Measurements from ENCODE around the gene COX7A2.

The COX7A2 gene, protein sequence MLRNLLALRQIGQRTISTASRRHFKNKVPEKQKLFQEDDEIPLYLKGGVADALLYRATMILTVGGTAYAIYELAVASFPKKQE

GRCh38 chr6:75243333-75244062 is at the start of gene COX7A2:
Gene COX7A2, minus strand, starts transcription at chr6:75243801. Its CDS starts 67 bp downstream, at chr6:75243734.
- peak; percentile 79 for DNase-seq

GRCh38 chr6:75292555-75292954 is 49.0 kb upstream of the COX7A2 start:
- DNase-seq = no peak

DNA sequence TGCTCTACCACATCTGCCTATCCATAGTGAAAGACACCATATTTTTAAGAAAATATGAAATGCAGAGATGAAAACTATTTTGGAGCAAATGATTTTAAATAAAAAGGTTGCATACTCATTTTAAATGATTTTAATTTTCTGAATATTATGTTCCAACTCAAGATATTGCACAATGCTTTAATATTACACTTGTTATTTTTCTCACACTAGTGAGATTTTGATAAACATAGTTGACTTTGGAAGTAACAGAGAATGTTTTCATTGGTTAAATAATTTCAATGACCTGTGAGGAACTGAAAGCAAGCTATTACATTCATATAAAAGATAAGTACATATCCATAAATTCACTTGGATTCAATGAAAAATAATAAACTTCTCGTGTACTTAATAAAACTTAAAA is 48.1 kb upstream of the COX7A2 start:
- no peak for DNase-seq

DNA sequence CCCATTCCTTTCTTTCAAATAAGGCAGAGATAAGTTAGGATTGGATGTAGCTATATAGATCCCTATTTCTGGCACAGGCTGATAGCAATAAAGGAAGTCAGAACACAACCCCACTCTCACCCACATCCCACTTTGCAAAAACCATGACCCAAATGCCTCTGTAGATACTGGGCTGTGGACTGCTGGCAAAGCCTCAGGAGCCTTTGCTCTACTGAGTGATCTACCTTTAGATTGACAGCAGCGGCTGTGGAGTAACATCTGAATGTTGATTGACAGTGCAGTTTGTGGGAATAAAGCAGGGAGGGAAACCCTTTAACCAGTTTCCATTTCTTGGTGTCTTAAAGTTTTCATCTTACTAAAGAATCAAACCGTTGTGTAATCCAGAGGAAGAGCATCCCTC is 47.7 kb upstream of the COX7A2 start:
- DNase-seq = no peak

- no peak for DNase-seq
Measured at GRCh38 chr6:75290136-75290945, 46.7 kb upstream of the COX7A2 start.

DNA sequence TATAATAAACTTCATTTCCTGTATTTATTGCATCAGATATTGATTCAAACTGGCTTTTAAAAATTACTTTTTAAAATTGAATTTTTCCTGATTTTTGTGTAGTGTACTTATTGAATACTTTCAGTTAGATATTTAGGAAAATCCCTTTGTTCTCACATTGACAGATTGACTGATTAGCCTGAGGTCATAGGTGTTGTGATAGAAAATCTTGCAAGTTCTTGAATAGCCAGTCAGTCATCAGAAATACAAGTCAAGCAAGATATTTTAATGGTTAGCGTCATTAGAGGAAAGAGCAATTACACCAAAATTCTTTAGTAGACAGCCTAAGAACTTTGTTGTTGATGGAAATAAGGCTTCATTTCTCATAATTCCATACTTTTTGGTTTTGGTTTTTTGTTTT is 44.4 kb upstream of the COX7A2 start:
- DNase-seq = no peak

DNA sequence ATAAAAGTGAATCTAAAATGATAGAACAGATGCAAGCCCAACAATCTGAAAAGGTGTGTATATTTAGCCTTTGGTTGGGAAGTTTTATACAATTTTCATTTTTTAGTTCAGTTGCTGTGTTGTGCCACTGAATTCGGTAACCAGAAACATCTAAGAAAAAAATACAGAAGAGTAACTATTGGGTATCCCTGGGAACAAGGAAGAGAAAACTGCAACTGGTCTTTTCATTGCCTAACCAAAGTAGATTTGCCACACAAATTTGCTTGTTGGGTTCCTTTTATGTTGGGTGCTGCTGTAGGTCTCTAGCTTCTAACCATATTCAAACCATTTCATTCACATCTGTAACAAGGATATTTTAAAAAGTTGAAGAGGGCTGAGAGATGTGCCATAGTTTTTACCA is 43.8 kb upstream of the COX7A2 start:
- no peak for DNase-seq

DNA sequence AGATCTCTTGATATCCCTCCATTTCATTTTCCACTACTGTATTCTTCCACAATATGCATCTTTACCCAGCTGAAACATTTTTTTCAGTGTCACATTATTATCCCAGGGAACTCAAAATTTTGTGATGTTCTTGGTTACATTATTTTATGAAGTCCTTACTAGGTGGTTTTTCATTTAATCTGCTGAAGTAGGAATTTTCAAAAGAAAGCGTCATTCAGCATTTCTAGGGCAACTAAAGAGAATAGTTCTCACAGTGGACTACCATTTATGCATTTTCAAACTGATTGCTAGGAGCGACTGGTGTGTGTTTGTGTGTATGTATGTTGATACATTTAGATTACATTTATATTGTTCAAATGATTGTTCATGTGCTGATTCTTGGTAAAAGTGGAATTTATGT is 43.4 kb upstream of the COX7A2 start:
- no peak for DNase-seq

DNA sequence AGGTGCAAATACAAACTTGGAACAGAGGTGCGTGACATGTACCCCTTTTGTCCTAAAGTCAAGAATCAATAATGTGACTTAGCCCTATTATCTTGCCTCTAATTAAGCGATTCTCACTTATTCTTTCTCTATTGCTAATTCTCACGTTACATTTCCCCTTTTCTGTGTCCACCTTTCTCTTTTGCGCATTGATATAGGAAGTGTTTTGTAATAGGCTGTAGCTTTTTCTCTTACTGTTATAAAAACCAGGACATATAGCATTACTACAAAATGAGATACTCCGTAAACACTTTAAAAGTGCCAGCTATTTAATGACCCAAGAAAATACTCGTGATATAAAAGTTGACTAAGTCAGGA is 41.7 kb upstream of the COX7A2 start:
- no peak for DNase-seq

GRCh38 chr6:75284632-75285282 is 41.2 kb upstream of the COX7A2 start, which contains the start of gene TMEM30A:
Gene TMEM30A, minus strand, starts transcription at chr6:75284792. Its CDS starts 154 bp downstream, at chr6:75284638.
- DNase-seq = peak; percentile 95

GRCh38 chr6:75283907-75284631 is 40.5 kb upstream of the COX7A2 start:
- no peak for DNase-seq

DNA sequence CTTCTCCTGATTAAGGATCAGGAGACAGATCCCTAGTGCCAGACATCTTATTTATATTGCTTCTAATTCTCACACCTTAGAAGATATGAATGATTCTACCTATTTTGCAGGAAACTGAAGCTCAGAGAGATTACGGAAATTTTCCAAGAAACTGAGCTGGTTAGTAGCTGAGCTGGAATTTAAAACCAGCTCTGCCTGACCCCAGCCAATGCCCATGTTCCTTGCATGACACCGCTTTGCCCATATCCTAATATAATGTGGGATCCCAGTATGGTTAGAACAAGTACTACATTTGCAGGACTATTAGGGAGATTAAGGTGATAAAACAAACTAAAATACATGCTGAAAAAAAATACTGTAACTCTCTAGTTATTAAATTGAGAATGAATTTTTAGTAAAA is 39.1 kb upstream of the COX7A2 start:
- no peak for DNase-seq

DNA sequence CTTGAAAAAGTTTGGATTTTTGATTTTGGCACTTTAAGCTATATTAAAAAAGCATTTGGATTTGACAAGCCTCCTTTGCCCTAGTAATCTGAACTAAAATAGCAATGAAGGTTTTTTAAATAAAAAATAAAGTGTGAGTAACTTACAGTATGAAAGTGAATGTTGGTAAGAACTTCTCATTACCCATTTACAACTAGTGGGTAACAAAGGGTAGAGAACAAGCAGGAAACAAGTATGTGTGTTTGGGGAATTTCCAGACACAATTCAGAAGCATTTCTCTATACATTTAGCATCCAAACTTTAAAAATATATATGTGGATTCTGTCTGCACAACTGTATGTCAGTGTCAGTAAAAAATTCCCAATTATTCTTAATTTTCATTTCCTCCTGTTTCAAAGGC is 38.1 kb upstream of the COX7A2 start:
- DNase-seq = no peak

DNA sequence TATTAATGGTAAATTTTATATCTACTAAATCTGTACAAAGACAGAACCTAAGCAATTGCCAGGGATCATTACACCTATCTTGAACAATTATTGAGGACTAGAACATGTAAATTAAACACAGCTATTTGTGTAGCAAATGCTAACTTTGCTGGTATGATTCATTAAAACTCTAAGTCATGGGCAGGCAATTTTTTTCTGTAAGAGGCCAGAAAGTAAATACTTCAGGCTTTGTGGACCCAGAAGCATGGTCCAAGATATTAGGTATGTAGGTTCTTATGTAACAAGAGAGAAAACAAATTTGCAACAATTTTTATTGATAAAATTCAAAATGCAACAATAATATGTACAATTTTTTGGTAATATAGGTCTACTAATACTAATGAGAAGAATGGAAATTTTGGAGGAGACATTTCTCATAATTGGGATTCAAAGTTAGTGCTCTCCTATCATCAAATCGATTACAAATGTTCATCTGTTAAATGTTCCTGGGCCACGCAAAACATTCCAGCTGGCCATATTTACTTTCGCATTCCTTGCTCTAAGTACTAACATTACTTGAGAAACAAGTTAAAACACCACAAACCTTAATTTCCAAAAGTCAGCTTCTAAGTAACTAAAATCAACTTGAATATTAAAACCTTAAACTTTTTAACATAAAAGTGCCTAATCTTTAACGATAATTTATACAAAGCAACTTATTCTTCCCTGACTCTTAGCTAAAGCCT is 36.7 kb upstream of the COX7A2 start:
- no peak for DNase-seq

DNA sequence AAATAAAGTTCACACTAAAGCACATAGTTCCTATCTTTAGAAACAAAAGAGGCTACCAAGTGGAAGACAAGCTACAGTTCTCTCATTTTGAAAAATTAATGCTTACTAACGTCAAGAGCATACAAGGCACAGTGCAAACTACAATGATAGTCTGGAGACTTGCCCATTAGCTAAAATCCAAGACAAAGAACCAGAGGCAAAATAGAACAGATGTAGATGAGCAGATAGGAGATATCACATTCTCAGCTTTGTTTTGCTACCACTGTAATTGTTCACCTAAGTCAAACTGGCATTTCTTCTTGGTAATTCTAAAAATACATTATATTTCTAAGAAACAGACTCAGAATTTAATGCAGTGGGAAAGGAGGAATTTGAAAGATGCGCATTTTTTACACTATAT is 35.8 kb upstream of the COX7A2 start:
- no peak for DNase-seq

- no peak for DNase-seq
Measured at GRCh38 chr6:75278474-75279077, 35.0 kb upstream of the COX7A2 start.

DNA sequence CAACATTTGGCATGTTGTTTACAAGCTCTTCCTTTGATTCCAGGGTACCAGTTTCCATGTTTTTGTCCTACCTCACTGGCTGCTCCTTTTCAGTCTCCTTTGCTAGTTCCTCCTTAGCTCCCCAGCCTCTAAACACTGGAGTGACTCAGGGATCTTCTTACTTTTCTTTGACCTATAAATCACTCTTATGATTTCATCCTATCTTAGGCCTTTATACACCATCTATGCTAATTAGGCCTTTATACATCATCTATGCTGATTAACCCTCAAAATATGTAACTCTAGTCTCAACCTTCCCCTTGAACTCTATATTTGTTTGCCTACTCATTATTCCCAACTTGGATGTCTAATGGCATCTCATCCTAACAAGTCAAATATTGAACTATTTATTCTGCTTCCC is 31.5 kb upstream of the COX7A2 start:
- no peak for DNase-seq

DNA sequence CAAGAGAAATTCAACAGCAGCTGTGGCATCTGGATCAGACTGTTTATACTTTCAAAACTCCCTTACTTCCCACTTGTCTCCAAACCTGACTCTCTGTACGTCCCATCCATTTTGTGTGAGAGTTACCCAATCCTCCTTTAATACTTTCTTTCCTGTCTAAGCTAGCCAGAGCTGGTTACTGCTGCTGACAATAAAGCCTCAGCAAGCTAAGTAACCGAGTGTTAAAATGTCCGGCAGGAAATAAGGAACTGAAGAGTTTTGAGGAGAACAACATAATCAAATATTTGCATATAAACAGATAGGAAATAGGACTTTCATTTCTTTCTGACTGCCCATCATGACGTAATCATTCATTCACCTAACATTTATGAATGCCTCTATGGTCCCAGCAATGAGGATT is 29.4 kb upstream of the COX7A2 start:
- no peak for DNase-seq

DNA sequence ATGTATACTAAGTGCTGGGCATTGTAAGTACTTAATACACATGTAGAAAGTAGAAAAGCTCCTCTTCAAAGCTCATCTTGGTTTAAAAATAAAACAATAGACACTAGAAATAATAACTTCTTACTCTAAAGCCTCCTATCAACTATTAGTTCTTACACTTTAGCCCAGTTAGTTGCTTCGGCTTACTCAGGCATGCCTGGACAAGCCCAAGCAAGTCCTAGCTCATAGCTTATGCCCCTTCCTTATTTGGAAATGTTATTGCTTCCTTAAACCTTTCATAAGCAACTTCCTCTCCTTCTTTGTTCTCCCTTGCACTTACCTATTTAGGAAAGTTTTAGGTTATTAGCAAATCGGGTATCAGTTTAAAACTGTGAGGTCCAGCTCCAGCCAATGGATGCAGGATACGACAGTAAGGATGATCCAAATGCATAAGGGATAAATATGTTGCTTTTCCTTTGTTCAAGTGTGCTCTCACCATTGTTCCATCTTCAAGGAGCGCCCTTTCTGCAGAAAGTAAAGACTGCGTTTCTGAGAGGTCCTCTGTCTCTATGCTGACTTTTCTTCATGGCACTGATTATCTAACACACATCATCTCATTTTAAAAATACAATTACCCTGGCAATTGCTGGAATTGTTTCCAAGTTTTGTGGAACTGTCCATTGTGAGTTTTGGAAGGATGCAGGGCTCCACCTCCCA is 28.7 kb upstream of the COX7A2 start:
- DNase-seq = no peak

DNA sequence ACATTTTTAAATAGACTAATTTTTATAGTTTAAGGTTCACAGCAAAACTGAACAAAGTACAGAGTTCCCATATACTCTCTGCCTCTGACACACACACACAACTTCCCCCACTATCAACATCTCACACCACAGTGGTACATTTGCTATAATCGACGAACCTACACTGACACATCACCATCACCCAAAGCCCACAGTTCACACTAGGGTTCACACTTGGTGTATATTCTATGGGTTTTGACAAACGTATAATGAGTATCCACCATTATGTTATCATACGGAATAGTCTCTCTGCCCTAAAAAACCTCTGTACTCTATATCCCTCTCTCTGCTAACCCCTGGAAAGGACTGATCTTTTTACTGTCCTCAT is 25.4 kb upstream of the COX7A2 start:
- no peak for DNase-seq

Measured in activated effector memory CD4-positive, alpha-beta T cell treated with Interleukin-2 at 50 U/mL for 16 hours (primary cell).